Stimulated activated CD8-positive, alpha-beta memory T cell treated with anti-CD3 and anti-CD28 coated beads, Interleukin-12 subunit alpha, Interleukin-12 subunit beta, amount 100 ng/mL, for 24 hours (primary cell): Measurements from ENCODE around the gene GSTO2.
"Not testable (repeated sequence)": the region's sequence is repeated elsewhere in the genome, so short reads cannot be mapped to it uniquely, and the experiment has no call there.

Experiments used
- DNase-seq: peaks from one replicate; pipeline ENCODE4 v3.0.0-alpha.2; 2020; ENCODE audit errors: extremely low read depth

Gene GSTO2

GRCh38 chr10:104268713-104269645 lies at the start of gene GSTO2:
GSTO2 (plus strand) TSS chr10:104269184; CDS start chr10:104274916, 5,732 bp downstream.
- peak; percentile 98 for DNase-seq

- no peak for DNase-seq
Measured at GRCh38 chr10:104220522-104220921, 48.5 kb upstream of the GSTO2 start.

DNA sequence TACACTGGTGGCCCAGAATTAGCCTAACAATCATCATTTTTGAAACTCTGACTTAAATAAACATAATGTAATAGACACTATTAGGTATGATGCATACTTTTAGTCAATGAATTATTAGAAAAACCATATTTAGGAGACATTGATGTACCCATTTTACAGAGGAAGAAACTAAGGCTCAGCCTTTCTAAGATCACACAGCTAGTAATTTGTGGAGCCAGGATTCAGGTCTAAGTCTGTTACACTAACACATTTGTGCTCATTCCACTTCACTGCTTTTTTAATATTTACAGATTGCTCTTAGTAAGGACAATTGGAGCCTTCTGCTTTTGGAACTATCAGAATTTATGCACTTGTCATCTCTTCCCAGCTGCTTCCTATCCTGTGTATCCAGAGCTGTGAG lies 45.7 kb upstream of the GSTO2 start:
- DNase-seq: no peak

DNA sequence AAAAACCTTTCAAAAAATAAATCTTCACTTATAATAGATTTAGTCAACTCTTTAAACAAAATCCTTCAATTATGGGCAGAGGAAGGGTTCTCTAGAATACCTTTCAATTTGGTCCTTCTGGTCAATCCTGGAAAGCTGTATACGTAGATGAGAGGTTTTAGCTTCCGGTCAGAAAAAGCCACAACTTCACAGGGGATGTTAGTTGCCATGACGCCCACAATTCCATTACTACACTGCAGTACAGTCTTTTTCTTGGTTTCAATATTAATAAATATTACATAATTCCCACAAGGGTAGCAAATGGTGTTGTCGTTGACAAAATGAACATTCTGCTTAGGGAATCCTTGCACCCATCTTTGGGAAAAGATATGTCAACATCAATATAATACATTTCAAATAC lies 38.5 kb upstream of the GSTO2 start:
- DNase-seq: no peak

DNA sequence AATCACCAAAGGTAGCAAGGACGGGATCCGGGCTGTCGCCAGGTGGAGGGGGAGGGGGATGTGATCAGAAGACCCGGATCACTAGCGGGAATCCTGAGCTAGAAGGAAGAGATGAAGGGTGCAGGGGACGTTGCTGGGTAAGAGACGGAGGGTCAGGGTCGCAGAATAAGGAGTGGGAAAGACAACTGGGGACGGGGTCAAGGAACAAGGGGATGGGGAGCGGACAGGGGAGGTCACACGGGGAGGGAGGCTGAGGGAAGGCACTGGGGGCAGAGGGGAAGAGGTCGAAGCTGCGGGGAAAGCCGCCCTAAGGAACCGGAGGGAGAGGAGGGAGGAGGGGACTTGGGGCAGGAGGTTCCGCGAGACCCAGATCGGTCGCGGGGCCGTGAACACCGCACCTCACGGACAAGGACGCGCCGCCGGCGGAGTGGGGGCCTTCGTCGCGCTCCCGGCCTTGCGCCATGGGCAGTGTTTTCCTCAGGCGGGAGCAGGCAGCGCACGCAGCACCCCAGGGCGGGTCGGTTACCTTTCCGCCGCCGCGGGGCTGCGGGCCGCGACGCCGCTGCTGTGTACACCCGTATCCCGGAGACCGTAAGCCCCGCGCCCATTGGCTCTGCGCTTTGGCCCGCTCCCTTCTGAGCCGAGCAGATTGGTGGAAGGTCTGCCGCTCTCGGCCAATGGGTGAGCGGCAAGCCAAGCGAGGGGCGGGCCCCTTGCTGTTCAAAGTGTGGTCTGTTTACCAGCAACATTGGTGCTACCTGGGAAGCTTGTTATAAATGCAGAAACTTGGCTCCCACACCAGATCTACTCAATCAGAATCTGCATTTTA lies 37.0 kb upstream of the GSTO2 start, which contains the start of gene CFAP43:
Gene CFAP43 (minus strand): TSS at position 581 of the 829 bp plus-strand sequence. CDS start 118 bp downstream, at position 463.
- peak; percentile 95 for DNase-seq

DNA sequence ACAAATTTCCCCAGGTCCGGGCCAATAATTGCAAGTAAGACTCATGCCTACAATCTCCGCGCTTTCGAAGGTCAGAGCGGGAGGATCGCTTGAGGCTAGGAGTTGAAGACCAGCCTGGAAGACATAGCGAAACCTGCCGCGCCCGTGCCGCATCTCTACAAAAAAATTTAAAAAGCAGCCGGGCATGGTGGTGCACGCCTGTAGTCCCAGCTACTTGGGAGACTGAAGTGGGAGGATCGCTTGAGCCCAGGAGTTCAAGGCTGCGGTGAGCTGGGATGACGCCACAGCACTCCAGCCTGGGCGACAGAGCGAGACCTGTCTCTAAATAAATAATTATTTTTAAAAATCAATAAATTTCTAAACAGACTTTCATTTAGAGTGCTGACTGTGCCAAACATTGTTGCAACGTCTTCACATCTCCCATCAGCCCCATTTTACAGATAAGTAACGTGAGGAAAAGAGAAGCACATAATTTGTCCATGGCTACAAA lies 36.3 kb upstream of the GSTO2 start:
- no peak for DNase-seq

- DNase-seq: no peak
Measured at GRCh38 chr10:104233817-104234216, 35.2 kb upstream of the GSTO2 start.

GRCh38 chr10:104234934-104235333 lies 34.0 kb upstream of the GSTO2 start:
- no peak for DNase-seq

DNA sequence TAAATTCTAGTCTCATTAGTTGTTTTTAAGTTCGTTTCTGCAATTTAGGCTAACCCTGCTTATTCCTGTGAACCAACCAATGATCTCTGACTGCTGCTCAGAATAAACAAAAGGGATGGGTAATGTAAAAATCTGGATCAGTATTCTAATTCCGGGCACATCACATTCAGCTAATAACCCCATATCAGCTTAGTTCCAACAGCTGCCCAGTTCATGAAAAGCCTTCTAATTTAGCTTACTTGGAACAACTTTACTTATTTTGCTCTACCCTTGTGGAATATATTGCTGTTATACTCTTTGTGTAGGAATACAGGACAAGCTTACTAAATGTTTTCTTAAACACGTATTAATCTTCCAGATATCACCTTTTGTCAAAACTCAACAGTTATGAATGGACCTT lies 33.2 kb upstream of the GSTO2 start:
- no peak for DNase-seq

GRCh38 chr10:104240078-104240477 lies 28.9 kb upstream of the GSTO2 start:
- DNase-seq: no peak

DNA sequence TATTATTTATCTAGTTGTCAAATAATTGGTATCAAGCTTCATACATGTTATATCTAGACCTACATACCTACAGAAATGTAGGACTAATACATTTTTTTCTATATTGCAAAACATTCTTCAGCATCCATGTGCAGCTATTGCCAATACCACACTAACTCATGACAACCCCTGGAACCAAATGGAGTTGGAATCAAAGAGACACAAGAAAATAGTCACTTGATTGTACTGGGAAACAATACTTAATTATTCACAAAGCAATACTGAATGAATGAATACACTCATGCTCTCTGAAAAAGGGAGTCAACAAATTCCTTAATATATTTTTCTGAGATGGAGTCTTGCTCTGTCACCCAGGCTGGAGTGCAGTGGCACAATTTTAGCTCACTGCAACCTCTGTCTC lies 26.4 kb upstream of the GSTO2 start:
- no peak for DNase-seq

- DNase-seq: not testable (repeated sequence)
Measured at GRCh38 chr10:104243009-104243408, 26.0 kb upstream of the GSTO2 start.

- no peak for DNase-seq
Measured at GRCh38 chr10:104243512-104243911, 25.5 kb upstream of the GSTO2 start.

DNA sequence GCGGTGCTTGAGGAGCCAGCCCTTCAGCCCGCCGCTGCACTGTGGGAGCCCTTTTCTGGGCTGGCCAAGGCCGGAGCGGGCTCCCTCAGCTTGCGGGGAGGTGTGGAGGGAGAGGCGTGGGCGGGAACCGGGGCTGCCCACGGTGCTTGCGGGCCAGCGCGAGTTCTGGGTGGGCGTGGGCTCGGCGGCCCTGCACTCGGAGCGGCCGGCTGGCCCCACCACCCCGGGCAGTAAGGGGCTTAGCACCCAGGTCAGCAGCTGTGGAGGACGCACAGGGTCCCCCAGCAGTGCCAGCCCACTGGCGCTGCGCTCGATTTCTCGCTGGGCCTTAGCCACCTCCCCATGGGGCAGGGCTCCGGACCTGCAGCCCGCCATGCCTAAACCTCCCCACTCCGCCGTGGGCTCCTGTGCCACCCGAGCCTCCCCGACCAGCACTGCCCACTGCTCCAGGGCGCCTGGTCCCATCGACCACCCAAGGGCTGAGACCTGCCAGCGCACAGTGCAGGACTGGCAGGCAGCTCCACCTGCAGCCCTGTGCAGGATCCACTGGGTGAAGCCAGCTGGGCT lies 23.8 kb upstream of the GSTO2 start:
- no peak for DNase-seq

GRCh38 chr10:104246976-104247375 lies 22.0 kb upstream of the GSTO2 start:
- no peak for DNase-seq

GRCh38 chr10:104247513-104248146 lies 21.4 kb upstream of the GSTO2 start:
- no peak for DNase-seq

DNA sequence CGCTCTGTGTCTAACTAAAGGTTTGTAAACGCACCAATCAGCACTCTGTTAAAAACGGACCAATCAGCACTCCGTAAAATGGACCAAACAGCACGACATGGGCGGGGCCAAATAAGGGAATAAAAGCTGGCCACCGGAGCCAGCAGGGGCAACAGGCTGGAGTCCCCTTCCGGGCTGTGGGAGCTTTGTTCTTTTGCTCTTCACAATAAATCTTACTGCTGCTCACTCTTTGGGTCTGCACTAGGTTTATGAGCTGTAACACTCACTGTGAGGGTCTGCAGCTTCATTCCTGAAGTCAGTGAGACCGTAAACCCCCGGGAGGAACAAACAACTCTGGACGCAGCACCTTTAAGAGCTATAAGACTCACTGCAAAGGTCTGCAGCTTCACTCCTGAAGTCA lies 20.1 kb upstream of the GSTO2 start:
- not testable (repeated sequence) for DNase-seq

- DNase-seq: no peak
Measured at GRCh38 chr10:104250371-104250770, 18.6 kb upstream of the GSTO2 start.

DNA sequence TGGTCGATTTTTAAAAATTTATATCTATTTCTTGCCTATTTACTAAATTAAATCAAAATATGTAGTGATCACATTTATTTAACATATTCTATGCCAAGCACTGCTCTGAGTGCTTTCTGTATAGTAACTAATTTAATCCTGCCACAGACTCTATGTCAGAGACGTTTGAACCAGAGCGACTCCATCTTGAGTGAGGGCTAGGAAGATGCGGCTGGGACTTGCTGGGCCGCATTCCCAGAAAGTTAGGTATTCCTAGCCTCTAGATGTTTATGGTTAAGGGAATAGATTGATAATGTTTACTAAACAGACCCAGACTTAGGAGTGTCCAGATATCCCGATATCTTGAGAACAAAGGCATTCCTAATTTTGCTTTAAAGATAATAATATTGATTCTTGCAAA lies 17.5 kb upstream of the GSTO2 start:
- DNase-seq: no peak

DNA sequence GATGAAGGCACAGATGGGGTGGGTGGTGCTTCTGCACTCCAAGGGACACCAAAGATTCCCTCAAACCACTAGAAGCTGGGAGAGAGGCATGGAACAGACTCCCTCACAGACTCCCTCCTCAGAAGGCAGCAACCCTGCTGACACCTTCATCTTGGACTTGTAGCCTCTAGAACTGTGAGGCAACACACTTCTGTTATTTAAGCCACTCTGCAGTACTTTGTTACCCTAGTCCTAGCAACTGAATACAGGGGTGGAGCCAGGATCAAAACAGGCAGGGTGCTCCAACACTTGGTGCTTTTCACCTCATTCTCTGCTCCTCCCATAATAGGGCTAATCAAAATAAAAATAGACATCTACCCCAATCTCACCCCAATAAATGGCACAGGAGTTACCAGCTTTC lies 16.6 kb upstream of the GSTO2 start:
- no peak for DNase-seq

DNA sequence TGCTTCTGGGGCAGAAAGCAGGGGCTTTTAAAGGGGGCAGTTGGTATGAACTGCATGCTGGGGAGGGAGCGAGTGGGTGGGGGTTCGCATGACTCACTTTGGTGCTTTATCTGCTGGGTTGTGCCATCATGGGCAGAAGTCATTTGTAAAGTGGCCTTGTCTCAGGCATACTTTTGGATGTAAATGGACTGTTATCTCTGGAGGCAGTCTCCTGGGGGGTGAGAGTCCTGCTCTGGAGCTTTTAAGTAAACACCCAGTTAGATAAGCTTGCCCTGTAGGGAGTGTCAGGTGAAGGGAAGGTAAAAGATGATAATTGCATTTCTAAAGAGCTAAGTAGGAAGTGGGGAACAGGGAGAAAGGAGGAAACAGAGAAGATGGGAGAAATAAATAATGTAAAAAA lies 15.9 kb upstream of the GSTO2 start:
- DNase-seq: no peak
